GM19035 (cell line): Measurements from ENCODE around the gene S100A7.
"Not testable (repeated sequence)": the region's sequence is repeated elsewhere in the genome, so short reads cannot be mapped to it uniquely, and the experiment has no call there.

Experiments used
- ATAC-seq: cut with Tn5 transposase; IDR thresholded peaks from one replicate; pipeline ENCODE4 v1.9.1; 2021; ENCODE audit not compliant: unreplicated experiment

S100A7 gene

GRCh38 chr1:153431427-153431826 lies 29.0 kb downstream of the S100A7 start:
- ATAC-seq = no peak

DNA sequence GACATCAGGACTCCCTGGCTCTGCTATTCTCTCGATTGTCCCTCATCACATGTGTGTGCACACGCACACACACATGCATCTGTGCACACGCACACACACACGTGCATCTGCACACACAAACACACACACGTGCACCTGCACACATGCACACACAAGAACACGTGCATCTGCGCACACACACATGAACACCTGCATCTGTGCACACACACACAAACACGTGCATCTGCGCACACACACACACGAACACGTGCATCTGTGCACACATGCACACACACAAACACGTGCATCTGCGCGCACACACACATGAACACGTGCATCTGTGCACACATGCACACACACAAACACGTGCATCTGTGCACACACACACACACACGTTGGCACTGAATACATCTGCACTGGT lies 29.4 kb downstream of the S100A7 start:
- ATAC-seq = no peak

- ATAC-seq = no peak
Measured at GRCh38 chr1:153430561-153430960, 29.9 kb downstream of the S100A7 start.

DNA sequence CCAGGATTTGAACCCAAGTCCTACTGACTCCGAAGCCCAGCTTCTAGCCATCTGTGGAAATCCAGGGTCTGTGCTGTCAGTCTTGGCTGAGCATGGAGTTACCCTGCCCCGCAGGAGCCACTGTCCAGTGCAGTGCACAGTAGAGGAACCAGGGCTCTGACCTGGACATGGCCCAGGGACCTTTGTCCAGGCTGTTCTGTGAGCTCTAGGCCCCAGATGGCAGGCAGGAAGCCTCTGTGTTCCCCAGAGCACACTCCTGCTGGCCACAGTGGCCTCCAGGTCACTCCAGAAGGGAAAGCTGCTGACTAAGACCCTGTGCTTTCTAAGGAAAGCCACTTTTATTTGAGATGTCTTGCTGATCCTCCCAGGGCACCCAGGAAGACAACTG lies 30.3 kb downstream of the S100A7 start:
- ATAC-seq = no peak

DNA sequence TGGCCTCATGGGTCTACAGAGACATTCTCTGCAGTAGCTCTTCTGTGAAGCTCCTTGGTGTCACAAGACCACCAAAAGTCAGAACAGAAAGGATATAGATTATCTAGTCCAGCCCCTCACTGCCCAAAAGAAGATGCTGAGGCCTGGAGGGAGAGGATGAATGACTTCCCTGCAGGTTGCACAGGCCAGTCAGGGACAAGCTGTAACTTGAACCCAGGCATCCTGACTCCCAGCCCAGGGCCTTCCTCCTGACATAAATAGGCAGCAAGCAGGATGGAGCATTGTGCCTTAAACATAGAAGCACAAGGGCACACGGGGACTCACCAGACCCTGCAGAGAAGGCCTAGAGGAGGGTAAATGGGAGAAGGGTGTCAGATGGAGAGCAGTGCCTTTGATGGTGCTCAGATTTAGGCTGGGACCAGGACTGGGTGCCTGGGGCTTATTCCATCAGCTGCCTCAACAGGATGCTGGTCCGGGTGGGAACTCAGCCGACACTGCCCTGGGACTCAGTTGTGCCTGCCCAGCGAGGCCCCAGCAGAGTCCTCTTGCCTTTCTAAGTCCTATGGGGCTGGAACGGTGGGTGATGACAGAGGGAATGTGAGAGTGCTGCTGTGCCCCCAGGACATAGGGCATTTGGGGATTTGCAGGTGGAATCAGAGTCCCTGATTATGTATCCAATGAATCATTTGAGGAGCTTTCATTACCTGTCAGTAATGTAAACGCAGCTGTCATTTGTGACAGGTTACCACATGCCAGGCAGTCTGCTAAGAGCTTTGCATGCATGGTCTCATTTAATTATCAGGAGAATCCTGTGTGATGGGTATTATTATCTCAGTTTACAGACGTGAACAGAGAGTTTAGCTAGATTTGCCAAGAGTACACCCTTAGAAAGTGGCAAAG lies 30.9 kb downstream of the S100A7 start:
- no peak for ATAC-seq

DNA sequence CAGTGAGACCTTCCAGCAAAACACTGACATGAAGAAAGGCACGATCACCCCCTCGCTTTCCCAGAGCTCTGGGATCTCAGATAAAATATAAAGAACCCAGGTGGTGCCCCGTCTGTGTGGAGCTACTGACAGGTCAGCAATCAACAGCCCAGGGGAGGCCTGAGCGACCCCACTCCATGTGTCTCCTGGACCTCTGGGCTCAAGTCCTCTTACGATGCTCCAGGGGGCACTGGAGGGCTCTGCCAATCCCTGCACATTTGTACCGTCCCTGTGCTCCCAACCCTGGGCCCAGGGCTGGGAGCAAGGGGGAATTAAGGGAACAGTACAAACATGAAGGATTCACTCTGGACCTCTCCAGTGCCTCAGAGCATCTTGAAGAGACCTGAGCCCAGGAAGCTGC lies 31.7 kb downstream of the S100A7 start:
- no peak for ATAC-seq

DNA sequence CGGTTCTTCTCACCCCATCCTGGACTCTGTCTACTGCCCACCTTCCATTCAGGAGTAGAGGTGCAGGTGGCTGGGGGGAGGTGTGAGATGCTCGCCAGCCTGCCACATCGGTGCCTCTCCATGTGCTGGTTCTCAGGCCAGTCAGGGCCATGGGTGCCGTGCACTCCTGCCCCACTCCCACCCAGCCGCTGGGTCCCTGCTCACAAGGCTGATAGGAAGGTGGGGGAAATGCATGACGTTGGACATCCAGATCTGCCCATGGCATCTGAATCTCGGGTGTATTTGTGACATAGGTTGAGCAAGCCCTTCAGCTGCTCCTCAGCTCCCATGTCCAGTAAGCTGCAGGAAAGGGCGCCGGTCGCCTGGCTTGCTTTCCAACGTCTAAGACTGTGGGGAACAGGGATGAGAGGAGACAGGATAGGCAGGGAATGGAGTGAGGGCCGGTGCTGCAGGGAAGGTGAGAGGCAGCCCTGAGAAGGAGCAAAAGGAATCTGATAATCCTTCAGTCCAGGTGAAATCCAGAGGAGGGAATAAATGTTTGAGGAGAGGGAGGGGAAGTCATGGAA lies 32.3 kb downstream of the S100A7 start:
- ATAC-seq = no peak

DNA sequence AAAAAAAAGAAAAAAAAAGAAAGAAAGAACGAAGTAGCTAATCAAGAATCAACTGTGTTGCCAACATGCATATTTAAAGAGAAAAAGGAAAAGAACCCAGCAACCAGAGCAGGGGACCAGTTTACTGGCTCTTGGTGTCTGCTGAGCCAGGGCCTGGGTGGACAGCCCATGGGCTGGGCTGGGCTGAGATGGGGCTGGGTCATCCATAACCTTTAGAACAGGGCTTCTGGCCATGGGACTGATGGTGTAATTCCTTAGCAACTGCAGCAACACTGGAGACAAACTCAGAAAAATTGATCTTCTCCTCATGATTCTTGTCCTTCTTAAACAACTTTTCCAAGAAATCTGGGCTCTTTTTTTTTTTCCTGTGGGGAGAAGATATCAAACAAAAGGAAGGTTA lies 33.6 kb downstream of the S100A7 start:
- ATAC-seq = no peak

DNA sequence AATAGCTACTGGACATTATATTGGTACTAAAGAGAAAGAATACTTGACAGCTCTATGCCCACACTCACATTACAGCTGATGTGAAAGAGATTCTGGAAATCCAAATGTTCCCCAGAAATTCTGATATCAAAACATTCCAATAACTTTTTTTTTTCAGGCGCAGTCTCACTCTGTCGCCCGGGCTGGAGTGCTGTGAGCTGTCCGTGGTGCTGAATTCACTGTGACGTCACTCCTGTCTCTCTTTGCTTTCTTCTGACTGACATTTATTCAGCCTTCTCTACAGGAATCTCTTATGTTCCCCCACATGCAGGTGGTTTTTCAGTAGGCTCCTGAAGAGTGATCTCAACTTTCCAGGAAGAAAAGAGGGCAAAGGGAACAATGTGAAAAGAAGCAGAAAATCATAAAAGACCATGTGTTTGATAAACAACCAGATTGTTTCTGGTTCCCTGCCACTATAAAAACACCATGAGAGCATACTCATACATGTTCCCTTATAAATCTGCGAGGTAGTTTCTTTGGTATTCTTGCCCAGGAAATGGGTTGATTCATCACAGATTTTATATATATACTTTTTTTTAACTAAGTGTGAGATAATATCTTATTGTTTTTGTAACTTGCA lies 37.9 kb downstream of the S100A7 start:
- no peak for ATAC-seq

- no peak for ATAC-seq
Measured at GRCh38 chr1:153420306-153420705, 40.1 kb downstream of the S100A7 start.

GRCh38 chr1:153419436-153419793 lies 41.0 kb downstream of the S100A7 start:
- not testable (repeated sequence) for ATAC-seq

DNA sequence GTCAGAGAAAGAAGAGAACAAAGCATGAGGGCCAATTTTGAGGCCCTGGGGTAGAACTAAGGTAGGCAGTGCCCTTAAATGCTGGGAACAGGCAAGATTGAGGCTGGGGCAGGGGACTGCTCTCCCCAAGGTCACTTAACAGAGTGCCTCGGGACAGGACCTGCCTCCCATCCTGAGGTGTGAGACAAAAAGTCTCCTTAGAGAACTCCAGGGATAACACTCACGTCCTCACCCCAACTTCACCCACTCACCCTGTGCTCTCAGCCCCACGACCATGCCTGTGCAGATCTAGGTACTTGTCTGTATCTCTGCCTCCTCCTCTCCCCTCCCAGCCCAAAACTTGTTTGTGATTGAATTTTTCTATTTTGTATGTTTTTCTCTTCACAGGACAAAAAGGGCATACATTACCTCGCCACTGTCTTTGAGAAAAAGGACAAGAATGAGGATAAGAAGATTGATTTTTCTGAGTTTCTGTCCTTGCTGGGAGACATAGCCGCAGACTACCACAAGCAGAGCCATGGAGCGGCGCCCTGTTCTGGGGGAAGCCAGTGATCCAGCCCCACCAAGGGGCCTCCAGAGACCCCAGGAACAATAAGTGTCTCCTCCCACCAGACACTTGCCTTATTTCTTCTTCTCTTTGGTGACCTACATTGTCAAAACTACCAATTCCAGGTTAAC lies 41.6 kb downstream of the S100A7 start:
- not testable (repeated sequence) for ATAC-seq

DNA sequence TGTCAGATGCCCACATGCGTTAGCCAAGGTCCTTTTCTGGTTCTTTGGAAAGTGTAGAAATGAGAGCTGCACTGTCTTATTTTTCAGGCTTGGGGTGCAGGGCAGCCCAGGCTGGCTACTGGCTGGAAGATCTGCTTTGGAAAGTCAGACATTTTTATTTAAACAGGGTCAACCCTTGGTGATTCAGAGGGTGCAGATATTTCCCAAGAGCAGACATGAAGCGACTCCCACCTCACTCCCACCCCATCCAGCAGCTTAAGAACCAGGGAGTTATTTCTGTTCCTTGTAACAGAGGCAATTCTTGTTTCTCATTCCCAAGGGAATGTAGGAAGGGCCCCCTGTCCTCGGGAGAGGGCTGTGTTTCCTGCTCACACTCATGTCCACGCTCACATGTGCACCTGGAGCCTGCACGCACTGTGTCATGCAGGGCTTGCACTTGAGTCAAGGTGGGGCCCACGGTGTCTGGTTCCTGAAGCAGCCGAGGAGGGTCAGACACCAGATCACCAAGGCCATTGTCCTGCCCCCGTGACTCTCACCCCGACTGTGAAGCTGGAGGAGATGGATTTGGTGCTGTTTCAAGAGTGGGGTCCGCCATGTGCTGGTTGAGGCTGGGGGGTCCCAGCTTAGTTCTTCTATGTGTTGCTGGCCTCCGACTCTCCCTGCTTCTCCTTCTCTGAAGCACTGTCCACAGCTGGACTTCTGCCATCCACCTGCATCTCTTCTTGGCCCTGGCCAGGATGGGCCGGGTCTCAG lies 43.1 kb downstream of the S100A7 start:
- ATAC-seq = no peak

GRCh38 chr1:153415850-153416570 lies 44.4 kb downstream of the S100A7 start, which contains the start of gene S100A7A:
TSS of gene S100A7A (plus strand) at chr1:153416520. CDS start at chr1:153418083, 1,563 bp downstream.
- ATAC-seq = no peak

GRCh38 chr1:153413961-153414360 lies 46.5 kb downstream of the S100A7 start:
- not testable (repeated sequence) for ATAC-seq
